Brain microvascular endothelial cell (primary cell): ENCODE measurements around the gene SMIM27.

Experiments
- DNase-seq: peaks from one replicate; pipeline ENCODE4 v3.0.0-alpha.2; 2020
- H3K27ac ChIP-seq: fragments of 250-450 bp; sonication (Bioruptor Pico); 2 replicates; pipeline ENCODE4 v1.5.1; 2020; ENCODE audit warnings: mild to moderate bottlenecking, moderate library complexity
- H3K27me3 ChIP-seq: fragments of 250-450 bp; sonication (Bioruptor Pico); replicated peaks from 2 replicates; pipeline ENCODE4 v1.5.1; 2020; ENCODE audit warnings: mild to moderate bottlenecking
- H3K36me3 ChIP-seq: fragments of 250-450 bp; sonication (Bioruptor Pico); replicated peaks from 2 replicates; pipeline ENCODE4 v1.5.1; 2020; ENCODE audit warnings: mild to moderate bottlenecking
- H3K4me3 ChIP-seq: 2 replicates; pipeline ENCODE4 v1.5.1; 2011; ENCODE audit warnings: low read depth, mild to moderate bottlenecking, control low read depth, low read length, moderate library complexity
- in situ Hi-C: cut with HindIII; loops from 2 replicates; pipeline ENCODE4 v1.10.0; 2017; ENCODE audit warnings: low sequenced_read_pairs, low pct_ligation_motif_present
- TF ChIP-seq, protein P1 (sequence below): IDR thresholded peaks from 2 replicates; pipeline ENCODE4 v1.5.1; 2011; ENCODE audit warnings: low read depth, mild to moderate bottlenecking, moderate library complexity, low read length, control low read depth, inconsistent platforms; ENCODE audit errors: missing control alignments

SMIM27 gene

DNA sequence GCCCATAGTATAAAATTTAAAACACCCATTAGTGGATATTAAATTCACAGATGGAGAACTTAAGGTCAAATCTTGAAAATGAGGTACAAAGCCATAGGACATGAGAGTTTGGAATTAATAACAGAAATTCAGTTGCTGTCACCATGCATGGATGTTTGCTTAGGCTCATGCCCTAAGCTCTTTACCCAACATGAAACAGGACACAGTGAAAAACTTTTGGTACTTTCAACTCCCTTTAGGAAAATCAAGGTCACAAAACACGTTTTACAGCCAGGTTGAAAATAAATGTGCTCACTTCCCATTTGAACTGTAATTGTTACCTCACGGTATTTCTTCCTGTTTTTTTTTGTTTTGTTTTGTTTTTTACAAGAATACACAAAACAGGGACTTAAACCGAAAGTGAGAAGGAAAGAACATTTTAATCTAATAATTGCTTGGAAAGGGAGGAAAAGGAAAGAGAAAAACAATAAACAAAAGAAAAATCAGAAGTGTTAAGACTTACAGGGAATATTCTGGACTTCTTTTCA is 6.3 kb downstream of the SMIM27 start:
- TF ChIP-seq, protein P1, sequence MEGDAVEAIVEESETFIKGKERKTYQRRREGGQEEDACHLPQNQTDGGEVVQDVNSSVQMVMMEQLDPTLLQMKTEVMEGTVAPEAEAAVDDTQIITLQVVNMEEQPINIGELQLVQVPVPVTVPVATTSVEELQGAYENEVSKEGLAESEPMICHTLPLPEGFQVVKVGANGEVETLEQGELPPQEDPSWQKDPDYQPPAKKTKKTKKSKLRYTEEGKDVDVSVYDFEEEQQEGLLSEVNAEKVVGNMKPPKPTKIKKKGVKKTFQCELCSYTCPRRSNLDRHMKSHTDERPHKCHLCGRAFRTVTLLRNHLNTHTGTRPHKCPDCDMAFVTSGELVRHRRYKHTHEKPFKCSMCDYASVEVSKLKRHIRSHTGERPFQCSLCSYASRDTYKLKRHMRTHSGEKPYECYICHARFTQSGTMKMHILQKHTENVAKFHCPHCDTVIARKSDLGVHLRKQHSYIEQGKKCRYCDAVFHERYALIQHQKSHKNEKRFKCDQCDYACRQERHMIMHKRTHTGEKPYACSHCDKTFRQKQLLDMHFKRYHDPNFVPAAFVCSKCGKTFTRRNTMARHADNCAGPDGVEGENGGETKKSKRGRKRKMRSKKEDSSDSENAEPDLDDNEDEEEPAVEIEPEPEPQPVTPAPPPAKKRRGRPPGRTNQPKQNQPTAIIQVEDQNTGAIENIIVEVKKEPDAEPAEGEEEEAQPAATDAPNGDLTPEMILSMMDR, result no peak
- Histone ChIP-seq H3K36me3 (no peaks in the 10 kb centered on the region), H3K4me3 (no peak overlapping the region), H3K27ac (no peak overlapping the region), H3K27me3 (no peaks in the 10 kb centered on the region)
- no peak for DNase-seq
- in situ Hi-C loops, result loop anchor here (25.0 kb wide), 1 partner anchor 429 kb away; no protein-coding TSS in a partner anchor

DNA sequence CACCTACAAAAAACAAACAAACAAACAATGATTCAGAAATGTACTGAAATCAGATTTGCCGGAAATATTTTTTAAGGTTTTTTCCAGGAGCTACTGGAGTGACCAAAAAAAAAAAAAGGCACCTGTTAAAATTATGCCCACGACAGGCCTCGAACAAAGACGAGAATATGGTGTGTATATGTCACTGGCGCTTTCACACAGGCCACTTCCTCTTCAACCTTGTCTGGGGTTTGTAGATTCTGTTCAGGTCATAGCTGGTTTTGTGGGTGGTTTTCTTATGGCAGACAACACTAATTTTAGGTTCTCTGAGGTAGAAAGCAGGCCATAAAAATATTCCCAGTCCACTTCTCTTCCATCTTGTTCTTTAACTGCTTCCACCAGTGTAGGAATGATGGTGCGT is 13.8 kb downstream of the SMIM27 start:
- Histone ChIP-seq H3K36me3 (peaks cover 17% of the 10 kb centered on the region), H3K4me3 (no peak overlapping the region), H3K27ac (no peak overlapping the region), H3K27me3 (no peaks in the 10 kb centered on the region)
- in situ Hi-C loops, result loop anchor here (25.0 kb wide), 1 partner anchor 421 kb away; no protein-coding TSS in a partner anchor
- TF ChIP-seq, protein P1, result no peak
- DNase-seq, result no peak

DNA sequence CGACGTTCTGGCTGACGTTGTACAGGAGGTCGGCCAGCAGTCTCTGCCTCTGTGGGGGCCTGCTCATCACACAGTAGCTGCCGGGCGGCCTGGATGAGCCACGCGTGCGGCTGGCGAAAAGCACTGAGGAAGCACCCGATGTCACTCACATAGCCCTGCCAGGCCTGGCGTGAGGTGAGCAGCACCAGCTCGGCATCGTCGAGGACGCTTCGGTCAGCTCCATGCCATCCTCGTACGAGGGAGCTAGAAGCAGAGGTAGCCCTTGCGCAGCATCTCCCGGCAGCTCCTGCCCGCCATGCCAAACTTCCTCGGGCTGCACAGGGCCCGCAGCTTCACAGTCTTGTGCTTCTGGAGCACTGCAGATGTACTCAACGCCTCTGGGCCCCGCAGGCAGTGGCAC is 14.6 kb downstream of the SMIM27 start:
- TF ChIP-seq, protein P1, result no peak
- Histone ChIP-seq H3K27ac (no peak overlapping the region), H3K4me3 (no peak overlapping the region), H3K36me3 (peaks cover 17% of the 10 kb centered on the region), H3K27me3 (no peaks in the 10 kb centered on the region)
- in situ Hi-C loops, result loop anchor here (25.0 kb wide), 1 partner anchor 421 kb away; no protein-coding TSS in a partner anchor
- DNase-seq, result no peak

DNA sequence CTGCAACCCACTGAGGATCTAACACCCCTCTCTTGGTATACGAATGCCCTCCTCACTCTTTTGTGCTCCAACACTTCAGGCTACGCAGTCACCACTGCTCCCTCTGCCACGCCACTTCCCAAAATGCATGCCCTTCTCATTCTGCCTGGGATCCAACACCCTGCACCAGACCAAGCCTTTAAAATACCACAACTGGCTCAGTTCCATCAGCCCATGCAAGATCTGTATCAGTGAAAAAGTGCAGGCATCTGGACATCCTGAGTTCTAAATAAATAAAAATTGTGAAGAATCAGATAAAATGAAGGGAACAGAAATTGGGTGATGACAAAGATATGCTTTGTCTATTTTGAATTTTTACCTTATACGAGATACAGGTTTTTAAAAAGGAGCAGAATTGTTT is 18.1 kb downstream of the SMIM27 start:
- Histone ChIP-seq H3K36me3 (peaks cover 17% of the 10 kb centered on the region), H3K27ac (no peak overlapping the region), H3K27me3 (no peaks in the 10 kb centered on the region), H3K4me3 (no peak overlapping the region)
- TF ChIP-seq, protein P1, result no peak
- in situ Hi-C loops, result loop anchor here (10.0 to 25.0 kb wide), 2 partner anchors 195 to 417 kb away; no protein-coding TSS in a partner anchor
- no peak for DNase-seq

DNA sequence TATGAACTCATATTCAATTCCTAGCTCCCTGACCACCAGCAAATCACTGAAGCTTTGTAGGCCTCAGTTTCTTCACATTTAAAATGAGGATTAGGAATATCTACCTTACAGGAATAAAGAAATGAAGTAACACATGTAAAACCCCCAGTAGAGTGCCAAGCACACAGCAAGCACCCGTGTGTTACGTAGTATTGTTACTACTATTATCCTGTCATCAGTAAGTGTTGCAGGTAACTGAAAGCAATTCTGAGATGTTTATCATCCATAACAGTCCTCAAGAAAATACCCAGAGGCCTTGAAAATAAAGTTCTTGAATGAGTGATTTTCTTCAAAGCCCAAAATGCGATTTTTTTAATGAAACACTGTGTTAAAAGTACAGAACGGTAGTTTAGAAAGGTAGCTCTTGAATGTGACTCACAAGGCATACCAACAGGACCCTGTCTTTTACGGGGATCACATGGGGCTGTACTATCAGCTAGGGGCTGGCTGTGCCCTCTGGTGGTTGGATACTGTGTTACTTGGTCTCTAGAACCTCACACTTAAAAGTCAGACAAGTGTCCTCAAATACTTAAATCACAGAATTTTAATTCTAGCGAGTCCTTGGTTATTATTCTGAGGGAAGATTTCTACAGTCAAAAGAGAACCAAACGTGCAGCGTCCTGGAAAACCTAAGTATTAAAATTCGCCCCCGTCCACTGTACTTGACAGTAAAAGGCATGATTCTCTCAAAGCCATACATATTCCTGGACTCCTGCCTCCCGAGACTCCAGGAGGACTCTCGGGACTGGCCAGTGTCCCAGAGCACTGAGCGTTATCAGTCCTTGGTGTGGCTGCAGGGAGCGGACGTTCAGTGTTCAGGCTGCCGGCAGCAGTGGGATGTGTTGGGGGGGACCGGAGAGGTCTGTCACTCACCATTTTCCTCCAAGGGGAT is 20.1 kb downstream of the SMIM27 start:
- DNase-seq, result peak; percentile 83
- Histone ChIP-seq H3K27ac (peak overlapping the region; percentile 41), H3K27me3 (no peaks in the 10 kb centered on the region), H3K36me3 (peaks cover 2% of the 10 kb centered on the region), H3K4me3 (peak overlapping the region; percentile 95)
- in situ Hi-C loops, result loop anchor here (10.0 to 25.0 kb wide), 2 partner anchors 197 to 415 kb away; no protein-coding TSS in a partner anchor
- TF ChIP-seq, protein P1, result peak; percentile 85
